Measurements from ENCODE around the gene TGFB3.

TGFB3 gene

GRCh38 chr14:75915045-75915444 lies 66.8 kb downstream of the TGFB3 start:
- TF ChIP-seq TAF1 (IDR thresholded peaks at IDR 0.05; ENCODE audit: borderline replicate concordance, insufficient read depth, low read length), result no peak
- no peak for TF ChIP-seq FOXP2 (optimal IDR thresholded peaks at IDR 0.05; ENCODE audit: borderline replicate concordance, extremely low read depth, extremely low read length, insufficient read depth)
- TF ChIP-seq REST (IDR thresholded peaks at IDR 0.05; ENCODE audit: insufficient read depth in 1 of 2, low read depth in 2 of 2, low read length in 2 of 2), result no peak
- no peak for TF ChIP-seq SIN3A (IDR thresholded peaks at IDR 0.05; ENCODE audit: borderline replicate concordance, insufficient read depth, low read length)
- TF ChIP-seq POLR2AphosphoS5 (IDR thresholded peaks at IDR 0.05; ENCODE audit: low read depth, low read length), result no peak

GRCh38 chr14:75913183-75913582 lies 68.6 kb downstream of the TGFB3 start:
- TF ChIP-seq FOXP2 (optimal IDR thresholded peaks at IDR 0.05; ENCODE audit: borderline replicate concordance, extremely low read depth, extremely low read length, insufficient read depth) (no peak), REST (IDR thresholded peaks at IDR 0.05; ENCODE audit: insufficient read depth in 1 of 2, low read depth in 2 of 2, low read length in 2 of 2) (no peak), POLR2AphosphoS5 (IDR thresholded peaks at IDR 0.05; ENCODE audit: low read depth, low read length) (no peak)

GRCh38 chr14:75911883-75912282 lies 69.9 kb downstream of the TGFB3 start:
- no peak for TF ChIP-seq REST (IDR thresholded peaks at IDR 0.05; ENCODE audit: insufficient read depth in 1 of 2, low read depth in 2 of 2, low read length in 2 of 2)
- no peak for TF ChIP-seq POLR2AphosphoS5 (IDR thresholded peaks at IDR 0.05; ENCODE audit: low read depth, low read length)
- no peak for TF ChIP-seq FOXP2 (optimal IDR thresholded peaks at IDR 0.05; ENCODE audit: borderline replicate concordance, extremely low read depth, extremely low read length, insufficient read depth)
- TF ChIP-seq TAF1 (IDR thresholded peaks at IDR 0.05; ENCODE audit: borderline replicate concordance, insufficient read depth, low read length), result no peak
- no peak for TF ChIP-seq SIN3A (IDR thresholded peaks at IDR 0.05; ENCODE audit: borderline replicate concordance, insufficient read depth, low read length)

GRCh38 chr14:75910048-75910447 lies 71.7 kb downstream of the TGFB3 start:
- TF ChIP-seq TAF1 (IDR thresholded peaks at IDR 0.05; ENCODE audit: borderline replicate concordance, insufficient read depth, low read length) (no peak), REST (IDR thresholded peaks at IDR 0.05; ENCODE audit: insufficient read depth in 1 of 2, low read depth in 2 of 2, low read length in 2 of 2) (no peak), POLR2AphosphoS5 (IDR thresholded peaks at IDR 0.05; ENCODE audit: low read depth, low read length) (no peak), SIN3A (IDR thresholded peaks at IDR 0.05; ENCODE audit: borderline replicate concordance, insufficient read depth, low read length) (no peak), FOXP2 (optimal IDR thresholded peaks at IDR 0.05; ENCODE audit: borderline replicate concordance, extremely low read depth, extremely low read length, insufficient read depth) (no peak)

GRCh38 chr14:75909630-75910029 lies 72.2 kb downstream of the TGFB3 start:
- TF ChIP-seq FOXP2 (optimal IDR thresholded peaks at IDR 0.05; ENCODE audit: borderline replicate concordance, extremely low read depth, extremely low read length, insufficient read depth), result no peak
- no peak for TF ChIP-seq REST (IDR thresholded peaks at IDR 0.05; ENCODE audit: insufficient read depth in 1 of 2, low read depth in 2 of 2, low read length in 2 of 2)
- TF ChIP-seq POLR2AphosphoS5 (IDR thresholded peaks at IDR 0.05; ENCODE audit: low read depth, low read length), result no peak

Measured in PFSK-1 (cell line).